GM19099 (cell line): Measurements from ENCODE around the gene HJV.

ENCODE experiments used
- POLR2A ChIP-seq: IDR thresholded peaks from 3 replicates; pipeline ENCODE4 v1.6.1; 2011; ENCODE audit warnings: low read depth; ENCODE audit not compliant: insufficient read length; ENCODE audit errors: extremely low read depth

The HJV gene

DNA sequence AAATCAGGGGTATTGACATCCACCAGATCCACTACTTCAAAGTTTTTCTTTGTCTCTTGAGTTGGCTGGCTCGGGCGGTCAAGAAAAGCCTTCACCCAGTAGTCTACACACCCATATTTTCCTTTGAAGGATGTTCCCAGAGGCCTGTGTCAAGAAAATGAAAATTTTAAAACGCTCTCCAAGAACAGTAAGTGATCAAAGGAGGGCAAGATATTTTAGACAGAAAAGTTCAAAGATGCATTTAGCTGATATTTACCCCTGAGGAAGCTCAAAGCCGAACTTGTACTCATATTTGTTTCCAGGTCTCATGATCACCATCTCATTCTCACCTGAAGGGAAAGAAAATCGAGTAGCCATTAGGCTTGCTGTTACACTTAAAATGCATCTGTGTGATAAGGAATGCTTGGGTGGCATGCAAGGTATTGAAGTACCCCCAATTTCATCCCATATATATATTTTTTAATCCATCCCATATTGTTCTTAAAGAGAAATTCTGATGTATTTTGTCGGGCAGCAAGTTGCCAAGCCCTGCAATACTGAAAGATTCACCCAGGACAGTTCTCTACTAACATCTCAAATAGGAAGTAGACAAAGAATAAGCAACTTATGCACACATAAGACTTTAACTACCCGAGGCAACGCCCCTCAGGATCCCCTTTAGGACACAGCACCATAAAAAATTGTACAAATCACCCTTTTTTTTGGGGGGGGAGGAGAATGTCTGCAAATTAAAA lies 26.2 kb downstream of the HJV start:
- no peak for TF ChIP-seq POLR2A

- TF ChIP-seq POLR2A: no peak
Measured at GRCh38 chr1:145994391-145995120, 27.0 kb downstream of the HJV start.

GRCh38 chr1:145993618-145994390 lies 27.7 kb downstream of the HJV start:
- no peak for TF ChIP-seq POLR2A

DNA sequence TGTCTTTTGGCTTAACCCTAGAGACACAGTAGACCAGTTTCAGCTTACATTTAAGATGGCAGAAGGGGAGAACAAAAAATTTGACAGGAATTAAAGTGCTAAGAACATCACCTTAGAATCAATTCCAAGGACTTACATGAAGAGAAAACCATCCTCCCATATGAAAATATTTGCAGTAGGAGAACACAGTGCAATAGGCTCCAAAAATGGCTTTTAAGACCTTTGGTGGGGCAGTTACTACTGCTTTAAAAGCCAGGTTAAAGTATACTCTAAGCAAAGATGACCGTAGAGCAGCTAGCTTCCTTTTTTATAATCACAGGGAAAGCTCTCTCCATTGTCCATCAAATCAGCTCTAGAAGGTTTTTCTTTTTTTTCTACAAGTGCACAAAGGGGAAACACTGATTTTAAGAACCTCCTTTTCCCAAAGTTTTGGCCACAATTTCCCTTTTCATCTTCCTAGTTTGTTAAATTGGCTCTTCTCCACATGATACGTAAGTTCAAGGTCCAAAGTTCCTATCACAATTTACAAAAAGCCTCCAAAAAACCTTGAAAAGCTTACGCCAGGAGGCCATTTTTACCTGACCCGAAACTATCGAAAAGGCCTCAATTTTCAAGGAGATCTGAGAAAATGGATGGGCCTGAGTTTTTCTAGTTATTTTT lies 28.4 kb downstream of the HJV start:
- no peak for TF ChIP-seq POLR2A

DNA sequence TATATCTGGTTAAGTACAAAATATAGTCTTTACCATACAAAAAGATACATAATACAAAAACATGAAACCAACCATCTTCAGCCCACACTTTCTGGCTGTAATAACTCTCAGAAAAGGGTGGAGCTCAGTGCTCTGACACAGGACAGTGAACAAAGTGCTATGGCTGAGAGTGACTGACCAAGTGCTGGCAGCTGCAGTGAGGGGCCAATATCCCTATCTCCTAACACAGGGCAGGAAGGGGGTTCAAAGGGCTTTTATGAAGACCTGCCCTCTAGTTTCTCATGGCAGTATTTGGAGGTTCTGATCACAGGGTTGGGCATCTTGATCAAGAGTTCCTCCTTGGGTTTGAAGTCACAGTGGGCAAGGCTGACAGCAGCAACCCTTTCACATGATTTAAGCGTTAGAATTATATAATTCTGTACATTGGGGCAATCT lies 29.0 kb downstream of the HJV start:
- peak; percentile 48 for TF ChIP-seq POLR2A

- TF ChIP-seq POLR2A: peak; percentile 62
Measured at GRCh38 chr1:145991735-145992412, 29.7 kb downstream of the HJV start.

GRCh38 chr1:145990249-145990855 lies 31.2 kb downstream of the HJV start:
- TF ChIP-seq POLR2A: no peak

- TF ChIP-seq POLR2A: no peak
Measured at GRCh38 chr1:145988773-145989172, 32.8 kb downstream of the HJV start.

- no peak for TF ChIP-seq POLR2A
Measured at GRCh38 chr1:145987926-145988325, 33.6 kb downstream of the HJV start.

DNA sequence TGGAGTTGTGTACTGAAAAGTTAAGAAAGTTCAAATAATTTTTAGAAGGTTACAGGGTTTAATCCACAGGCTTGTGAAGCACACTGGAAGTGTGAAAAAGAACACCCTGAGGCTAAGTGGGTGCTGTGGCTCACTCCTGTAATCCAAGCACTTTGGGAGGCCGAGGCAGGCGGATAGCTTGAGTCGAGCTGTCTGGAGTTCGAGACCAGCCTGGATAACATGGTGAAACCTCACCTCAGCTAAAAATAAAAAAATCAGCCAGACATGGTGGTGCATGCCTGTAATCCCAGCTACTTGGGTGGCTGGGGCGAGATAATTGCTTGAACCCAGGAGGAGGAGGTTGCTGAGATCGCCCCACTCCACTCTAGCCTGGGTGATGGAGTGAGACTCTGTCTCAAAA lies 35.0 kb downstream of the HJV start:
- no peak for TF ChIP-seq POLR2A

GRCh38 chr1:145985502-145986439 lies 35.8 kb downstream of the HJV start:
- TF ChIP-seq POLR2A: no peak

DNA sequence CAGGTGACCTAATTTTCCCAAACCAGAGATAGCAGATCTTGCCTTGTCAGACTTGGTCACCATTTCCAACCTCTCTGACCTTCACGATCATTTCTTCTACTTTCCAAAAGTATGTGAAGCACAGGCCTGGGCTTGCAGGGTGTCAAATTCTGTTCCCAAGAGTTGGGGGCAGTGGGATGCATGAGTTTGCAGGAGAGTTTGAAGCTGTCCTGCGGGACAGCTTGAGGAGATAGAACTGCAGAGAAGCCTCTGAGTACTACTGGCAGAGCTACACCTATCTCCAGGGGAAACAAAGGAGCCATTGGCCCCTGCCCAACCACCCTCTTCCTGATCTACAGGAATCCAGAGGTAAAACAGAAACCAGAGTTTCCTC lies 36.4 kb downstream of the HJV start:
- TF ChIP-seq POLR2A: no peak
